OCI-LY7 (cell line): ENCODE measurements around the gene DALRD3. TPM values are rescaled to one million over a fixed set of nuclear protein-coding genes. Genes with fewer than 3 reads are reported as not detected.

ENCODE experiments used
- BruUV-seq: library from RNA; stranded (reverse); fragments of 400-500 nt; replicated peaks from 2 replicates; lab custom pipeline; 2021; lab: Mats Ljungman, UMichigan
- CTCF ChIA-PET: fragments of 300-600 bp; sonication (Branson Sonifier 250); formaldehyde crosslinking; loops from one replicate; lab custom pipeline; 2022; ENCODE audit warnings: antibody characterized with exemption; ENCODE audit not compliant: unreplicated experiment; lab: Charles Lee
- POLR2A ChIA-PET: fragments of 300-600 bp; sonication (Branson Sonifier 250); formaldehyde crosslinking; loops from one replicate; lab custom pipeline; 2022; ENCODE audit warnings: antibody characterized with exemption; lab: Charles Lee
- DNase-seq: peaks from one replicate; pipeline ENCODE4 v3.0.0-alpha.2; 2015; ENCODE audit warnings: low spot score
- H2AFZ ChIP-seq: fragments of 200-600 bp; sonication (generic), shearing (Covaris generic); 2 replicates; pipeline ENCODE4 v1.6.1; 2014; ENCODE audit warnings: mild to moderate bottlenecking, antibody characterized with exemption, low read length, moderate library complexity
- H3K27ac ChIP-seq: fragments of 200-600 bp; sonication (generic); 2 replicates; pipeline ENCODE4 v1.5.1; 2014; ENCODE audit warnings: mixed run types, low read depth, mild to moderate bottlenecking, moderate library complexity, low read length, inconsistent platforms; ENCODE audit not compliant: poor library complexity, severe bottlenecking
- H3K36me3 ChIP-seq: fragments of 200-600 bp; sonication (generic); 2 replicates; pipeline ENCODE4 v1.6.1; 2014; ENCODE audit warnings: mild to moderate bottlenecking, antibody characterized with exemption, low read length, moderate library complexity, mixed read lengths; ENCODE audit not compliant: insufficient read depth
- H3K4me1 ChIP-seq: fragments of 200-600 bp; sonication (generic); 2 replicates; pipeline ENCODE4 v1.5.1; 2014; ENCODE audit warnings: mild to moderate bottlenecking, low read length; ENCODE audit not compliant: insufficient read depth, poor library complexity, severe bottlenecking
- H3K4me2 ChIP-seq: fragments of 200-600 bp; sonication (generic); 2 replicates; pipeline ENCODE4 v1.6.1; 2014; ENCODE audit warnings: mild to moderate bottlenecking, low read length
- H3K4me3 ChIP-seq: fragments of 200-600 bp; sonication (generic); 2 replicates; pipeline ENCODE4 v1.5.1; 2014; ENCODE audit warnings: mild to moderate bottlenecking, low read depth, low read length; ENCODE audit not compliant: poor library complexity, severe bottlenecking
- H3K79me2 ChIP-seq: fragments of 200-600 bp; sonication (generic); 2 replicates; pipeline ENCODE4 v1.6.1; 2016; ENCODE audit warnings: low read depth, mild to moderate bottlenecking, low read length, moderate library complexity, mixed read lengths; ENCODE audit not compliant: insufficient read depth
- H3K9me2 ChIP-seq: fragments of 200-600 bp; sonication (generic); 2 replicates; pipeline ENCODE4 v1.6.1; 2016; ENCODE audit warnings: mild to moderate bottlenecking, low read length, mixed read lengths; ENCODE audit not compliant: insufficient read depth
- H3K9me3 ChIP-seq: fragments of 200-600 bp; sonication (generic); 2 replicates; pipeline ENCODE4 v1.6.1; 2014; ENCODE audit warnings: mild to moderate bottlenecking, mixed run types, low read length, mixed read lengths
- H4K20me1 ChIP-seq: fragments of 200-600 bp; sonication (generic); 2 replicates; pipeline ENCODE4 v1.6.1; 2014; ENCODE audit warnings: mild to moderate bottlenecking, antibody characterized with exemption, low read length, moderate library complexity, mixed read lengths; ENCODE audit not compliant: insufficient read depth
- CTCF ChIP-seq: fragments of 200-600 bp; sonication (generic); conservative IDR thresholded peaks from 2 replicates; pipeline ENCODE4 v1.5.1; 2014; ENCODE audit warnings: mild to moderate bottlenecking, antibody characterized with exemption, low read length, moderate library complexity, mixed read lengths
- EZH2phosphoT487 ChIP-seq: fragments of 200-600 bp; sonication (generic); IDR thresholded peaks from 2 replicates; pipeline ENCODE4 v1.6.1; 2018; ENCODE audit warnings: low read depth, borderline replicate concordance, mild to moderate bottlenecking, mixed run types, antibody characterized with exemption, low read length, moderate library complexity, mixed read lengths
- intact Hi-C: fragments of 100-400 bp; cut with micrococcal nuclease; formaldehyde crosslinking; loops from one replicate; pipeline ENCODE4 v1.10.0; 2022; ENCODE audit not compliant: unreplicated experiment
- total RNA-seq, 2 experiments: library from RNA; depleted of rRNA in 1 of 2; stranded (reverse); fragments of >200 nt in 1 of 2; shearing (Covaris generic) in 1 of 2; gene quantifications; 2 replicates each; pipeline ENCODE4 v1.2.3, GENCODE V29; 2014 to 2022

The DALRD3 gene
- total RNA-seq, 2 experiments from 2014 or later: 35.0 to 36.2 TPM

- ChIA-PET CTCF (interaction anchor here (1.1 kb wide), 1 partner anchor 9 kb away, joined by 3 read pairs; the partner anchor contains the start of gene WDR6), POLR2A (interaction anchor here (0.5 to 2.0 kb wide), 2 partner anchors 10 to 1482 kb away, joined by 4 to 9 read pairs; partner anchors contain the start of gene WDR6)
- Histone ChIP-seq H3K27ac (no peak overlapping the region), H3K4me3 (no peak overlapping the region), H3K9me2 (no peaks in the 10 kb centered on the region), H2AFZ (no peak overlapping the region), H3K36me3 (peaks cover 53% of the 10 kb centered on the region), H3K4me1 (peaks cover 22% of the 10 kb centered on the region), H3K79me2 (peaks cover 20% of the 10 kb centered on the region; the same call in 1 of the 2 replicates), H4K20me1 (no peaks in the 10 kb centered on the region), H3K4me2 (no peak overlapping the region), H3K9me3 (no peaks in the 10 kb centered on the region)
- TF ChIP-seq EZH2phosphoT487: no peak
- no peak for TF ChIP-seq CTCF
- no peak for DNase-seq
- BruUV-seq: no TSS peak
- intact Hi-C loops: no loop called here
Measured at GRCh38 chr3:49016414-49017228, 1.8 kb downstream of the DALRD3 start.

- Histone ChIP-seq H3K79me2 (peaks cover 16% of the 10 kb centered on the region; the same call in 1 of the 2 replicates), H3K9me3 (no peaks in the 10 kb centered on the region), H2AFZ (no peak overlapping the region), H3K4me3 (no peak overlapping the region), H3K9me2 (no peaks in the 10 kb centered on the region), H3K4me2 (no peak overlapping the region), H3K36me3 (peaks cover 55% of the 10 kb centered on the region), H3K4me1 (peaks cover 22% of the 10 kb centered on the region), H3K27ac (no peak overlapping the region), H4K20me1 (no peaks in the 10 kb centered on the region)
- ChIA-PET POLR2A (no interaction called here), CTCF (no interaction called here)
- TF ChIP-seq EZH2phosphoT487 (no peak), CTCF (no peak)
- no TSS peak for BruUV-seq
- no peak for DNase-seq
- intact Hi-C loops: no loop called here
Measured at GRCh38 chr3:49015765-49016164, 2.6 kb downstream of the DALRD3 start.

GRCh38 chr3:49015072-49015471 is 3.3 kb downstream of the DALRD3 start:
- H3K27ac ChIP-seq: no peak overlapping the region
- intact Hi-C loops: no loop called here
- no peak overlapping the region for H3K4me2 ChIP-seq
- H3K4me3 ChIP-seq: no peak overlapping the region
- no TSS peak for BruUV-seq
- peaks cover 22% of the 10 kb centered on the region for H3K4me1 ChIP-seq
- H3K9me3 ChIP-seq: no peaks in the 10 kb centered on the region
- no peak for DNase-seq
- ChIA-PET CTCF (no interaction called here), POLR2A (no interaction called here)
- peaks cover 9% of the 10 kb centered on the region; the same call in 1 of the 2 replicates for H3K79me2 ChIP-seq
- H3K9me2 ChIP-seq: no peaks in the 10 kb centered on the region
- peaks cover 55% of the 10 kb centered on the region for H3K36me3 ChIP-seq
- H4K20me1 ChIP-seq: no peaks in the 10 kb centered on the region
- no peak for TF ChIP-seq EZH2phosphoT487
- no peak for TF ChIP-seq CTCF
- no peak overlapping the region for H2AFZ ChIP-seq
